Body of pancreas (tissue), 4 donors: Measurements from ENCODE around the gene KCNQ4. TPM values are rescaled to one million over a fixed set of nuclear protein-coding genes. Genes with fewer than 3 reads are reported as not detected.

ENCODE experiments used
- ATAC-seq: fragments of 150-250 bp; one replicate; pipeline ENCODE4 v1.9.1; 2016
- DNase-seq, 4 donors: peaks; one replicate each; pipeline ENCODE4 v3.0.0-alpha.2; 2019
- H3K27ac ChIP-seq, 4 donors: fragments of 200-600 bp; sonication (generic); 1 replicate in 3 of 4; 2 replicates in 1 of 4; pipeline versions ENCODE4 v1.5.1 to v1.6.1; 2016 to 2019; ENCODE audit warnings: mild to moderate bottlenecking in 1 of 4, mixed read lengths in 1 of 4, moderate library complexity in 1 of 4
- H3K27me3 ChIP-seq, 2 donors: fragments of 200-600 bp; sonication (generic); one replicate each; pipeline ENCODE4 v1.6.0; 2016; ENCODE audit warnings: mild to moderate bottlenecking in 1 of 2
- H3K36me3 ChIP-seq, 2 donors: fragments of 200-600 bp; sonication (generic); replicated peaks in 1 of 2; 2 replicates each; pipeline ENCODE4 v1.5.1; 2016; ENCODE audit warnings: low read depth in 2 of 2; ENCODE audit not compliant: insufficient read depth in 1 of 2
- H3K4me1 ChIP-seq: fragments of 200-600 bp; sonication (generic); one replicate; pipeline ENCODE4 v1.6.0; 2016
- H3K4me3 ChIP-seq, 2 donors: fragments of 200-600 bp; sonication (generic); 1 replicate in 1 of 2; 2 replicates in 1 of 2; pipeline ENCODE4 v1.5.1; 2016 to 2019
- H3K9me3 ChIP-seq, 3 donors: fragments of 200-600 bp; sonication (generic); 1 replicate in 2 of 3; 2 replicates in 1 of 3; pipeline ENCODE4 v1.5.1; 2016
- CTCF ChIP-seq, 7 experiments: fragments of 450-650 bp in 4 of 7; fragments of 200-600 bp in 3 of 7; sonication (generic) in 3 of 7; IDR thresholded peaks; one replicate each; pipeline ENCODE4 v1.5.1; 2016 to 2019; ENCODE audit warnings: antibody characterized with exemption in 7 of 7
- POLR2A ChIP-seq, 3 donors: fragments of 450-650 bp; IDR thresholded peaks; one replicate each; pipeline ENCODE4 v1.6.1; 2016; ENCODE audit warnings: antibody characterized with exemption in 3 of 3, mild to moderate bottlenecking in 2 of 3
- WGBS, 2 donors: methylation state at CpG; one replicate each; pipeline ENCODE4 v1.1.5; 2017; 5-methylcytosine and 5-hydroxymethylcytosine counted together
- intact Hi-C: fragments of 100-400 bp; cut with DNase I; formaldehyde crosslinking; loops from one replicate; pipeline ENCODE4 v1.15.1; 2023
- total RNA-seq, 2 donors: library from RNA; depleted of rRNA; stranded (reverse); fragments of >200 nt; gene quantifications; one replicate each; pipeline ENCODE4 v1.1.0, GENCODE V29; 2016

The KCNQ4 gene
- total RNA-seq, 2 donors from 2014 or later = 1.8 to 4.0 TPM

GRCh38 chr1:40851643-40852042, 68.1 kb downstream of the KCNQ4 start:
- no peak overlapping the region for H3K27ac ChIP-seq
- no peak overlapping the region for H3K4me3 ChIP-seq
- ATAC-seq (no peak), DNase-seq (no peak)
- TF ChIP-seq CTCF (IDR thresholded peaks at IDR 0.05) (no peak), POLR2A (IDR thresholded peaks at IDR 0.05) (no peak)
- no peaks in the 10 kb centered on the region for H3K36me3 ChIP-seq
- 81 to 90% methylated on average over 6 of the region's 6 CpGs for WGBS, 2 donors
- intact Hi-C loops = no loop called here
- no peaks in the 10 kb centered on the region for H3K9me3 ChIP-seq
- no peaks in the 10 kb centered on the region for H3K27me3 ChIP-seq
- peaks cover 31% of the 10 kb centered on the region for H3K4me1 ChIP-seq

GRCh38 chr1:40853113-40853884, 69.7 kb downstream of the KCNQ4 start:
- whole genome bisulfite sequencing, 2 donors = 82 to 88% methylated on average over 13 of the region's 13 CpGs
- Histone ChIP-seq H3K36me3 (no peaks in the 10 kb centered on the region), H3K27me3 (no peaks in the 10 kb centered on the region), H3K4me1 (peaks cover 27% of the 10 kb centered on the region), H3K27ac (no peak overlapping the region), H3K9me3 (no peaks in the 10 kb centered on the region), H3K4me3 (no peak overlapping the region)
- no peak for TF ChIP-seq POLR2A (IDR thresholded peaks at IDR 0.05)
- TF ChIP-seq CTCF (IDR thresholded peaks at IDR 0.05) = no peak
- DNase-seq = no peak
- no peak for ATAC-seq
- intact Hi-C loops = no loop called here

GRCh38 chr1:40853885-40854170, 70.2 kb downstream of the KCNQ4 start:
- TF ChIP-seq POLR2A (IDR thresholded peaks at IDR 0.05) = no peak
- 66 to 70% methylated on average over 3 to 5 of the region's 5 CpGs for WGBS, 2 donors
- H3K4me3 ChIP-seq = no peak overlapping the region
- peaks cover 22% of the 10 kb centered on the region for H3K4me1 ChIP-seq
- intact Hi-C loops = no loop called here
- H3K27me3 ChIP-seq = no peaks in the 10 kb centered on the region
- H3K36me3 ChIP-seq = no peaks in the 10 kb centered on the region
- DNase-seq (no peak), ATAC-seq (no peak)
- no peaks in the 10 kb centered on the region for H3K9me3 ChIP-seq
- H3K27ac ChIP-seq = no peak overlapping the region

- Histone ChIP-seq H3K9me3 (no peaks in the 10 kb centered on the region), H3K4me3 (no peak overlapping the region), H3K27me3 (no peaks in the 10 kb centered on the region), H3K36me3 (no peaks in the 10 kb centered on the region), H3K27ac (peak overlapping the region in 1 of 4 donors; percentile 22), H3K4me1 (peaks cover 11% of the 10 kb centered on the region)
- TF ChIP-seq CTCF (IDR thresholded peaks at IDR 0.05) (peak in 3 of 7 experiments; percentile 6 to 16 (median 8)), POLR2A (IDR thresholded peaks at IDR 0.05) (no peak)
- ATAC-seq (no peak), DNase-seq (no peak)
- intact Hi-C loops = no loop called here
- WGBS, 2 donors = 84 to 93% methylated on average over 6 of the region's 6 CpGs
Observed at GRCh38 chr1:40855513-40855912, 71.9 kb downstream of the KCNQ4 start.

- no peaks in the 10 kb centered on the region for H3K36me3 ChIP-seq
- ATAC-seq (peak; percentile 36), DNase-seq (peak in 3 of 4 donors; percentile 51 to 74 (median 61))
- 31 to 54% methylated on average over 3 of the region's 3 CpGs for WGBS, 2 donors
- peak overlapping the region in 2 of 4 donors; percentile 9 to 22 for H3K27ac ChIP-seq
- H3K4me1 ChIP-seq = peaks cover 16% of the 10 kb centered on the region
- no peak overlapping the region for H3K4me3 ChIP-seq
- TF ChIP-seq CTCF (IDR thresholded peaks at IDR 0.05) (no peak), POLR2A (IDR thresholded peaks at IDR 0.05) (no peak)
- H3K9me3 ChIP-seq = no peaks in the 10 kb centered on the region
- intact Hi-C loops = no loop called here
- no peaks in the 10 kb centered on the region for H3K27me3 ChIP-seq
Observed at GRCh38 chr1:40856116-40856515, 72.5 kb downstream of the KCNQ4 start.
